GM21737 (cell line): ENCODE results near the gene HORMAD2.

Experiments used
- ATAC-seq: cut with Tn5 transposase; IDR thresholded peaks from one replicate; pipeline ENCODE4 v1.9.1; 2021; ENCODE audit warnings: mild to moderate bottlenecking, moderate library complexity; ENCODE audit not compliant: unreplicated experiment

HORMAD2 gene

GRCh38 chr22:30159561-30160353 is 79.5 kb downstream of the HORMAD2 start:
- no peak for ATAC-seq

- no peak for ATAC-seq
Measured at GRCh38 chr22:30161051-30161469, 80.8 kb downstream of the HORMAD2 start.

- ATAC-seq = no peak
Measured at GRCh38 chr22:30167296-30167695, 87.0 kb downstream of the HORMAD2 start.

- no peak for ATAC-seq
Measured at GRCh38 chr22:30167734-30168133, 87.5 kb downstream of the HORMAD2 start.

- ATAC-seq = no peak
Measured at GRCh38 chr22:30169002-30169401, 88.7 kb downstream of the HORMAD2 start.

- no peak for ATAC-seq
Measured at GRCh38 chr22:30170129-30170528, 89.9 kb downstream of the HORMAD2 start.

- ATAC-seq = no peak
Measured at GRCh38 chr22:30171008-30171407, 90.7 kb downstream of the HORMAD2 start.

GRCh38 chr22:30175690-30176288 is 95.5 kb downstream of the HORMAD2 start:
- no peak for ATAC-seq

GRCh38 chr22:30176431-30176830 is 96.2 kb downstream of the HORMAD2 start:
- ATAC-seq = no peak

- ATAC-seq = no peak
Measured at GRCh38 chr22:30178181-30179126, 98.2 kb downstream of the HORMAD2 start.

- ATAC-seq = no peak
Measured at GRCh38 chr22:30180616-30181015, 100.4 kb downstream of the HORMAD2 start.

- no peak for ATAC-seq
Measured at GRCh38 chr22:30181459-30182349, 101.4 kb downstream of the HORMAD2 start.

- ATAC-seq = no peak
Measured at GRCh38 chr22:30182350-30182745, 102.1 kb downstream of the HORMAD2 start.

GRCh38 chr22:30182815-30183214 is 102.6 kb downstream of the HORMAD2 start:
- ATAC-seq = no peak

- no peak for ATAC-seq
Measured at GRCh38 chr22:30183271-30183670, 103.0 kb downstream of the HORMAD2 start.

GRCh38 chr22:30183861-30184278 is 103.6 kb downstream of the HORMAD2 start:
- ATAC-seq = no peak

GRCh38 chr22:30185129-30185528 is 104.9 kb downstream of the HORMAD2 start:
- ATAC-seq = no peak

GRCh38 chr22:30185549-30185948 is 105.3 kb downstream of the HORMAD2 start:
- ATAC-seq = no peak

- ATAC-seq = no peak
Measured at GRCh38 chr22:30186041-30186440, 105.8 kb downstream of the HORMAD2 start.

- no peak for ATAC-seq
Measured at GRCh38 chr22:30186510-30186909, 106.2 kb downstream of the HORMAD2 start.
